Erythroblast (primary cell): ENCODE measurements around the gene NPAS1.
"Not testable (repeated sequence)": the region's sequence is repeated elsewhere in the genome, so short reads cannot be mapped to it uniquely, and the experiment has no call there.

Experiments
- DNase-seq, 2 experiments: peaks; one replicate each; lab custom pipeline; 2025; lab: John Stamatoyannopoulos, UW
- GATA1 ChIP-seq: IDR thresholded peaks from 2 replicates; pipeline ENCODE4 v1.6.1; 2011; ENCODE audit warnings: low read depth, mild to moderate bottlenecking, control low read depth, low read length, moderate library complexity
- POLR2A ChIP-seq: IDR thresholded peaks from 2 replicates; pipeline ENCODE4 v1.6.1; 2011; ENCODE audit warnings: mild to moderate bottlenecking, low read length

The NPAS1 gene

GRCh38 chr19:47065242-47065641 is 45.6 kb downstream of the NPAS1 start:
- no peak for DNase-seq
- TF ChIP-seq GATA1, result no peak
- no peak for TF ChIP-seq POLR2A

GRCh38 chr19:47066376-47067214 is 47.0 kb downstream of the NPAS1 start:
- TF ChIP-seq POLR2A (no peak), GATA1 (no peak)
- DNase-seq, result no peak

GRCh38 chr19:47067215-47067847 is 47.7 kb downstream of the NPAS1 start:
- no peak for TF ChIP-seq GATA1
- TF ChIP-seq POLR2A, result no peak
- no peak for DNase-seq

- no peak for DNase-seq
- TF ChIP-seq POLR2A (no peak), GATA1 (no peak)
Observed at GRCh38 chr19:47068246-47068645, 48.6 kb downstream of the NPAS1 start.

- TF ChIP-seq POLR2A, result no peak
- TF ChIP-seq GATA1, result no peak
Observed at GRCh38 chr19:47068876-47069406, 49.3 kb downstream of the NPAS1 start.

GRCh38 chr19:47069795-47070194 is 50.2 kb downstream of the NPAS1 start:
- no peak for DNase-seq
- TF ChIP-seq POLR2A (no peak), GATA1 (no peak)

More at GRCh38 chr19:47068876-47069406, 49.3 kb downstream of the NPAS1 start:
- DNase-seq, result no peak

- no peak for TF ChIP-seq POLR2A
- TF ChIP-seq GATA1, result no peak
- no peak for DNase-seq
Observed at GRCh38 chr19:47070756-47071155, 51.1 kb downstream of the NPAS1 start.

- TF ChIP-seq GATA1, result no peak
- TF ChIP-seq POLR2A, result no peak
Observed at GRCh38 chr19:47071731-47072130, 52.1 kb downstream of the NPAS1 start.

GRCh38 chr19:47072323-47072722 is 52.7 kb downstream of the NPAS1 start:
- no peak for TF ChIP-seq GATA1
- no peak for TF ChIP-seq POLR2A

More at GRCh38 chr19:47071731-47072130, 52.1 kb downstream of the NPAS1 start:
- DNase-seq, result no peak

GRCh38 chr19:47073574-47073973 is 53.9 kb downstream of the NPAS1 start:
- DNase-seq, result no peak
- TF ChIP-seq GATA1 (no peak), POLR2A (no peak)

More at GRCh38 chr19:47072323-47072722, 52.7 kb downstream of the NPAS1 start:
- DNase-seq, result no peak

GRCh38 chr19:47074621-47075020 is 55.0 kb downstream of the NPAS1 start:
- no peak for TF ChIP-seq GATA1
- TF ChIP-seq POLR2A, result no peak
- no peak for DNase-seq

GRCh38 chr19:47075179-47075810 is 55.7 kb downstream of the NPAS1 start:
- no peak for DNase-seq
- TF ChIP-seq POLR2A (no peak), GATA1 (no peak)

GRCh38 chr19:47075941-47076340 is 56.3 kb downstream of the NPAS1 start:
- no peak for TF ChIP-seq GATA1
- TF ChIP-seq POLR2A, result no peak
- DNase-seq, result no peak

GRCh38 chr19:47078351-47078750 is 58.7 kb downstream of the NPAS1 start:
- not testable (repeated sequence) for DNase-seq
